Activated naive CD4-positive, alpha-beta T cell treated with Interleukin-2 at 50 U/mL for 16 hours (primary cell): ENCODE measurements around the gene SLC15A4.
"Not testable (repeated sequence)": the region's sequence is repeated elsewhere in the genome, so short reads cannot be mapped to it uniquely, and the experiment has no call there.

Experiments
- DNase-seq: peaks from one replicate; pipeline ENCODE4 v3.0.0-alpha.2; 2020

The SLC15A4 gene

DNA sequence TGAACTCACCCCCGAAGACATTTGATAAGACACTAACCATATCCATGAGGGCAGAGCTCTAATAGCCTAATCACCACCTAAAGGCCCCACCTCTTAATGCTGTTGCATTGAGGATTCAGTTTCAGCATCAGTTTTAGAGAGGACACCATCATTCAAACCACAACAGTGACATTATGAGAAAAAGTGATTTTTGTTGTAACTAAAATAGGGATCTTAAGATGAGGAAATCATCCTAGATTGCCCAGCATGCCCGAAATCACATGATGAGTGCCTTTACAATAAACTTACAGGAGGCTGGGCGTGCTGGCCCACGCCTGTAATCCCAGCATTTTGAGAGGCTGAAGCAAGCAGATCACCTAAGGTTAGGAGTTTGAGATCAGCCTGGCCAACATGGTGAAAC, 19.8 kb upstream of the SLC15A4 start:
- DNase-seq = no peak

DNA sequence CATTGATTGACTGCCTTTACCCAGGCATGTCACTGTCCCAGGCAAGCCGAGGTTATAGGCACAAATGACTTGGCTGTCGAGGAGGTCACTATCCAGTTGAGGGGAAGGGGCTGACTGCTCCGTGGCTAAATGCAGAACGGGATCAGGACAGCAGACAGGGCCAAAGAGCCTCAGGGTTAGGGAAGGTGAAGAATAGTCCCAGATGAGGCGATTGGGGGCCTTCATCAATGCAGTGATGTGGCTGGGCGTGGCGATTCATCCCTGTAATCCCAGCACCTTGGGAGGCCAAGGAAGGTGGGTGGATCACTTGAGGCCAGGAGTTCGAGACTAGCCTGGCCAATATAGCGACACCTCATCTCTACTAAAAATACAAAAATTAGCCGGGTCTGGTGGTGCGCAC, 18.8 kb upstream of the SLC15A4 start:
- DNase-seq = no peak

DNA sequence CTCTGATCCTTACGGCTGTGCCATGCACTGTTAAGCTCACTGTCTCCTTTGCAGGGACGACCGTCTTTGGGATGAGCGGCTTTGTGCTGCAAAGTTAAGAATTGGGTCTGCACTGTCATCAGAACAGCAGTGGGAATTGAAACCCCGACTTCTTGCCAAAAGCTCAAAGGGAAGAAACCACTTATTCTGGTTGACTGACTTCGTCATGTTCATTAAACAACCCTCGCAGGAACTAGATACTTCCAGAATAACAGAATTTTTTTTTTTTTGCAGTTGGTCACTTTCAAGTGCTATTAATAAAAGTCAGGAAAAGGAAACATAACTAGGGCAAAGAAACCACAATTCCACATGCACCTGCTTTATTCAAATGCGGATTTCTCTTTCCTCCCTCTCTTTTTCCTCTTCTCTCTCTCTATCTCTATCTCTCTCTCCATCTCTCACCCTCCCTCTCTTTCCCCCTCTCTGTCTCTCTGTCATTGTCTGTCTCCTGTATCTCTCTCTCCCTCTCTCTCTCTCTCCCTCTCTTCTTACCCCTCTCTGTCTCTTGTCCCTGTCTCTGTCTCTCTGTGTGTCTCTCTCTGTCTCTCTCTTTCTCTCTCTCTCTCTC, 17.2 kb upstream of the SLC15A4 start:
- no peak for DNase-seq

DNA sequence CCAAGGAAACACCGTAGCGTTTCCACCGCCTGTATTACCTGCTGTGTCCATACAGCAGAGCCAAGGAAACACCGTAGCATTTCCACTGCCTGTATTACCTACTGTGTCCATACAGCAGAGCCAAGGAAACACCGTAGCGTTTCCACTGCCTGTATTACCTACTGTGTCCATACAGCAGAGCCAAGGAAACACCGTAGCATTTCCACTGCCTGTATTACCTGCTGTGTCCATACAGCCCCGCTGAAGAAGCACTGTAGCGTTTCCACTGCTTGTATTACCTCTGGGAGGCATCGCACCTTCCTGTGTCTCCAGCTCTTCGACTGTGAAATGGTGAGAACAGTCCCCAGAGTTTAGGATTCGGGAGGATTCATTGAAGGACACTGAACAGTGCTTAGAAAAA, 16.1 kb upstream of the SLC15A4 start:
- DNase-seq = not testable (repeated sequence)

DNA sequence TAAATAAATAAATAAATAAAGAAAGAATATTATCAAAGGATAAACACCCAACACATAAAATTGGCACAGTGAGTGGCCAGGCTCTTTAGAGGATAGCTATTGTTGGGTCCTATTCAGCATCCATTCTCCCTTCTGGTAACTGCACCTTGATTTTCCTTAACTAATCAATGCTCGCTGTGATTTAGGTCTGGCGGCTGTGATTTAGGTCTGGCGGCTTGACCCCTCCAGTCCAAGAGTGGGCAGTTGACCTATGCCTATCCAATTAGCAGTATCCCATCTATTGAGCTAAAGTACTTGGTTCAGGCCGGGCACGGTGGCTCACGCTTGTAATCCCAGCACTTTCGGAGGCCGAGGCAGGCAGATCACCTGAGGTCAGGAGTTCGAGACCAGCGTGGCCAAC, 9.7 kb upstream of the SLC15A4 start:
- no peak for DNase-seq

DNA sequence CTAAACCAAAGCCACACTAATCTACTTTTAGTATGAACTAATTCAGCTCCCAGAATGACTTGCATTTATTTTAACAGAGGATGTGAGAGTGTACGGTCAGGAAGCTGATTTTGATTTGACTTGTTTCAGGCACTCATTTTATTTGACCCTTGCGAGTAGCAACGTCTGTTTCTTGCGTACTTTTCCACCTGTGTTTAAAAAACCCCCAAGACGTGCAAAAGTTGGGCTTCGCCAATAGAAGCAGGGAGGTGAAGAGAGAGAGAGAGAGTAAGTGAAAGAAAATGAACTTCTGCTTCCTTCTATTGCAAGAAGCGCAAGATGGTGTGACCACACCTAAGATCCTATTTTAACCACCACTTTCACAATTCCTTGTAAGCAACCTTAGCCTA, 6.7 kb upstream of the SLC15A4 start:
- DNase-seq = no peak

DNA sequence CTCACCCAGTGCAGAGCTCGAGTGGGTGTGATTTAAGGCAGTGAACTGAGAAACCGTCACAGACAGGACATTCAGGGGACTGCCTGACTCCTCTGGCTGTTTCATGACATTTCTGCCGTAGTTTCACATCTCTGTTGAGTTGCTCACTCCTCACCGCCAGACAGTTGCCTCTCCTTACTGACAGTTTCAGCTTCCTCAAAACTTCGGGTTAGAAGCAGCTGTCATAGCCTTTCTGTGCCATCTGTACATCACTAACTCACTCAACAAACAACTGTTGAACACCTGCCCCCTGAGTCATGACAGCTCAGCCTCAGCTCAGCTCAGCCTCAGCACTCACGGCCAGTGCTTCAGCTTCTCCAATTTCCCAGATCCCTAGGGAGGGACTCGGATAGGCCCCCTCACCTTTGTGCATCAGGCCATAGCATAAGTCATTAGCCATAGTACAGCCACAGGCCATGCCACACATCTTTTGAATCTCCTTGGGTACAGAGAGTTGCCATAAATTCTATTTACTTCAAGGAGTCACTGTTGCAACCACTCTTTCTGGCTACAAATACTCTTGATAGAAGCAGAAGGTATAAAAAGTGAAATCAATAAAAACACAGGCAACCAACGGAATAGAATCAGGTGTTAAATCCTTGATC, 6.2 kb upstream of the SLC15A4 start:
- DNase-seq = no peak

DNA sequence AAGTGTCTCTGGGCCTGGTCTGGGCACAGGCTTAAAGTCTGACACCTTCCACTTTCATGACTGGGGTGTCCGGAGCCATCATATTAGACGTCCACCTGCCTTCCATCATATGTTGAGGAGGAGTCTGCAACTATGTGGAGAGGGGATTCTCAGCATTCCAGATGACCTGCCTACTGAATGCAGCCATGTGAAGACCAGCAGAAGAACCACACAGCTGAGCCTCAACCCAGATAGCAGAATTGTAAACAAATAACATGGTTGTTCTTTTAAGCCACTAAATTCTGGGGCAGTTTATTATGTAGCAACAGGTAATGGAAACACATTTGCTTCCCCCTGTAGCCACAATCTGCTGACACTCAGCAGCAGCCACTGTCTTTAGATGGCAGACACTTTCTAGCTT, 4.0 kb upstream of the SLC15A4 start:
- no peak for DNase-seq

DNA sequence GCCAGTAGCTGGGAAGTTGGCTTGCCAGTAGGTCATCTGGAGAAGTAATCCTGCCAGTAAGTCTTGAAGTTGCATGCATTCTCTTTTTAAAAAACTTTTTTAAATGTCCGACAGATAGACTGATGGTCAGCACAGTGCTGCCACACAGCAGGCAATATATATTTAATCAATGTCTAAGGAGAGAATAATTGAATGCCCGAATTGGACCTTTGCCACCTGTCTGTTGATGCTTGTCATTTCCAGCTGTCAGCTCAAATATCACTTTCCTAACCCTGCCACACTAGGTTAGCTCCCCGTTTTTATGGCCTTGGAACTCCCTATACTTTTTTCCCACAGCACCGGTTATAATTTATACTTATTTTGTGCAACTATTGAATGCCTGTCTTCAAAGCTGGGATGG, 2.1 kb upstream of the SLC15A4 start:
- no peak for DNase-seq

DNA sequence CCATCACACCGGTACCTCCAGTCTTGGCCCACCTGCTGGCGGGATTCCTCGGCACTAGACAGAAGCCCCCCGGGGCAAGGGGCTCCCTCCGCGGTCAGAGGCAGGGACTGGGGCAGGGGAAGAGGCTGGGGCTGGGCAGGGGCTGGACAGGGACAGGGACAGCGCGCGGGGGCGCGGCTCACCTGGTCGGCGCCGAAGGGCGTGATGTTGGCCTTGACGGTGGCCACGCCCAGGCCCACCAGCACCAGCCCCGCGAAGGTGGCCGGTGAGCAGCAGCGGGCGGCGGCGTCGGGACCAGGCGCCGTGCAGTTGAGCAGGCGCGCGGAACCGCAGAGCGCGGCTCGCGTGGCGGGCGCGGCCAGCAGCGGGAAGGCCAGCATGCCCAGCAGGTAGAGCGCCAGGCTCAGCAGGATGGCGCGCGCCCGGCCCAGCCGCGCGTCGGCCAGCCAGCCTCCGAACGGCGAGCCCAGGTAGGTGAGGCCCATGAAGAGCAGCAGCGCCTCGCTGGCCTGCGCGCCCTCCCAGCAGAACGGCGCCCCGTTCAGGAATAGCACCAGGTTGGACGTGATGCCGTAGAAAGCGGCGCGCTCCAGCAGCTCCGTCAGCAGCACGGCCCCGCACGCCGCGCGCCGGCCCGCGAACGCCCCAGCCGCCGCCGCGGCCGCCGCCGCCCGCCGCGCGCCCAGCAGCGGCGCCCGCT, 392 bp downstream of the SLC15A4 start:
- no peak for DNase-seq

DNA sequence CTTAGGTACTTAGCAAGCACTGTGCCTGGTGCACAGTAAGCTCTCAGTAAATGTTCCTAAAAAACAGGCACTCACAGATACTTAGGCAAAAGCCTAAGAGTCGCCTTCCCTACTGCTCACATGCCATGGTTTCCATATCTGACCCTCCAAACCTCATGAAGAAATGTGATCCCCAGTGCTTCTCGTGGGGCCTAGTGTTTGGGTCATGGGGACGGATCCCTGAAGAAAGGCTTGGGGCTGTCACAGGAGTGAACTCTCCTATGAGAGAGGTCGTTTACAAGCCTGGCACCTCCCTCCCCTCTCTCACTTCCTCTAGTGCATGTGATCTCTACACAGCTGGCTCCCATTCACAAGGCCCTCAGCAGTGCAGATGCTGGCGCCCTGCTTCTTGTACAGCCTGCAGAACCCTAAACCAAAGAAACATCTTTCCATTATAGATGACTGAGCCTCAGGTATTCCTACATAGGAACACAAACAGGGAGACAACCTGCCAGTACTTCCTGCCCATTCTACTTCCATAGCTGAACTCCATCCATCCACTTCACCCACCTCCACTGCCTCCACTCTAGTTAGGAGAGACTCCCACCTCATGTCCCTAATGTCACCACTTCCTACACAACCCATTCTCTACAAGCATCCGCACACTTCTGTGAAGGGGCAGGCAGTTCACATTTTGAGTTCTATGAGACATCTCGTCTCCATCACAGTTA, 2.9 kb downstream of the SLC15A4 start:
- DNase-seq = no peak

DNA sequence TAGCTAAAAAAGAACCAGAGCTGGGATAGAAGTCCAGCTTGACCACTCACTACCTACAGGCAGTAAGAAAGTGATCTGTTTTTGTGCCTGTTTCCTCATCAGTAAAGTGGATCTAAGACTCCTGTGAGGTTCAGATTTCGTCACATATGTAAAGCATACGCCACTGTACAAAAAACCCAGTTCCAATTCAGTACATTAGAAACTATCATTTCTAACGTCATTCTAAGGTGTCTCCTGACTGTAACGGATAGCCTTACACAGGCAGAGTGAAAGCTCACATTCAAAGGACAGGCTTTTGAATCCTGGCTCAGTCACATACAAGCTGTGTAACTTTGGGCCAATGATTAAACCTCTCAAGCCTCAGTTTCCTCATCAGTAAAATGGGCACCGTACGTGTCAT, 3.5 kb downstream of the SLC15A4 start:
- DNase-seq = no peak

DNA sequence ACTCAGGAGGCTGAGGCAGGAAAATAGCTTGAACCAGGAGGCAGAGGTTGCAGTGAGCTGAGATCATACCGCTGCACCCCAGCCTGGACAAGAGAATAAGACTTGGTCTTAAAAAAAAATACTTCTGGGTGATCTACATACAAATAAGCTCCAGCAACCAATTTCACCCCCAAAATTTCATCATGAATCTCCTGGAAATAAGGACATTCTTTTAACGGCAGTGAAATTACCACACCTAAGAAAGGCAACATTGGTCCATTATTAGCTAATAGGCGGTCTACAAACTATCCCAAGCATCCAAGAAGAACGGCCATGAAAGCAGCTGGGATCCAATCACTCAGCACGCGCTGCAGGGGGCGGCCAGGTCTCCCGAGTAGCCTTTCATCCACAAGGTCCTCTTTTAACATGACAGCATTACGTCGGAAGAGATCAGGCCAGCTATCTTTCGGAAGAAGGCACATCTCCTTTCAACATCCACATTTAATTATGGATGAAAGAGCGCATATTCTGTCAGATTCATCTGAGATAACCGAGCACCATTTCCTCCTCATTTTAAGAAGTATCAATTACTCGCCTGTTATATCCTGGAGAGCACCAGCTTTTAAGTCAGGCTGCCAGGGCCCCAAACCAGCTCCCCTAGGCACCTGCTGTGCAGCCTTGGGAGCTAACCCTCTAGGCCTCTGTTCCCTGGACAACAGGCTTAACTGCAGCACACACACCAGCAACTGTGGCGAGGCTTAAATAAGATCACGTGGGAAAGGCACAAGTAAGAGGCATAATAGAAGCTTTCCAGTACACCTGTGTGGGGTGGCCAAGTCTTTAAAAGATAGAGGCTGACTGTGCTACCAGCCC, 4.2 kb downstream of the SLC15A4 start:
- DNase-seq = no peak

DNA sequence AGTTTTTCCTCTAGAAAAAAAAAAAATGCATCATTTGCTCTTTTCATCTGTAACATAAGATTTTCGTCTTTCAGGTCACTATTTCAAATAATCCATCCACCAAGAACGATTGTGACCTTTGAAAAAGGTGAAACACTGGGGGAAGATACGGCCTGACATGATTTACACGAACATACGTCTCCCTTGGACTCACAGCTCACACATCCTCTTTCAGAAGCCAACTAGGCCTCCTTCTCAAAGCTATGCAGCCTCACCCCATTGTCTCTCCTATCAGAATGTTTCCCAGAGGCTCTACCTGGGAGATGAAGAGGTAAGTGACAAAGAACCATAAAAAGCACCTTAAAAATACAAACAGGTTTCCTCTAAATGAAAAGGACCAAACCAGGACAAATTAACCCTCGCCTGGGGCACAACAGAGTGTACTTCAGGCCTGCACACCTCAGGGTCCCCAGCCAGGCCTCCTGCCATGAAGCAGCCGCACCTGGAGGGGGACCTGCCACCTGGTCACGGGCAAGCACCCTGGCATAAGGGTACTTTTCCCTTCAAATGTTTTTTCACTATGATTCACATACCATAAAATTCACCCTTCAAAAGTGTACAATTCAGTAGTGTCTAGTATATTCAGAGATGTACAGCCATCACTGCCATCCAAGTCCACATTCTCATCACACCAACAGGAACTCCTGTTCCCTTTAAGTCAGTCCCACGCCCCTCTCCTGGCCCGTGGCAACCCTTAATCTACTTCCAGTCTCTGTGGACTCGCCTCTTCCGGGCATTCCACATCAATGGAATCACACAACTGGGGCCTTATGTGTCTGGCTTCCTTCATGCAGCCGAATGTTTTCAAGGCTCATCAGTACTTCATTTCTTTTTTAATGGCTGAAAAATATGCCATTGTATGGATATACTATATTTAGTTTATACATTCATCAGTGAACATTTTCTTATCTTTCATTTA, 5.4 kb downstream of the SLC15A4 start:
- DNase-seq = no peak

DNA sequence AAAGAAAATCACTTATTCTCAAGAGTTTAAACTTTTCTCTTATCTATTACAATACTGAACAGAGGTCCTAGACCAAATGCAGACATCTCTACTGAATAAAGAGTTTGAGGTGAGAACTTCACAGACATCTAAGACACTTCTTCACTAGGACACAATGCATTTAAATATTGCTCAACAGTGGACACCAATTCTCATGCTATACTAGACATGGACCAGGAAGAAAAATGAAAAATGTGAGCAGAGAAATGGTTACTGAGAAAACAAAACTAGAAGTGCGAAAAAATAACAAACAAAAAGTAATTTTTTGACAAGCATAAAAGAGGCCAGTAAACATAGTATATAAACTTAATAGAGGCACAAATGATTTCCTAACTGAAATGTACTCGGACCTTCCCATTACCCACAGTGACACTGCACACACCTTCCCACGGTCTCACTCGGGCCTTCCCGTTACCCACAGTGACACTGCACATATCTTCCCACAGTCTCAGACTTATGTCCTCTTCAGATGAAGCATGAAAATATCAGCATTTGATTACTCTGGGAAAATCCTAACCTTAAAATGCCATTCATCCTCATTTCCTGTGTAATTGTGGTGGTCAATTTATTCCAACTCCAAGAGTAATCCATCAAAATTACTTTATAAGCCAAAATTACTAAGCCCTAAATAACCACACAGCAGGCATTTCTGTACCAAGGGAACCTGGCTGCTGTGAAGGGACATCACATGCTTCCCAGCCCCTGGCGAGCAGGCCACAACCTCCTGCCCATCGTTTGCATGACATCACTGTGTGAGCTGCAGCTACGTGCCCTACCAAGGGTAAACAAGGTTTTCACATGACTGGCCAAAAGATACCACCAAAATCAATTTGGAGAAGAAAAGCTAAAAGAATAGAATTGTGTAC, 6.4 kb downstream of the SLC15A4 start:
- DNase-seq = no peak

DNA sequence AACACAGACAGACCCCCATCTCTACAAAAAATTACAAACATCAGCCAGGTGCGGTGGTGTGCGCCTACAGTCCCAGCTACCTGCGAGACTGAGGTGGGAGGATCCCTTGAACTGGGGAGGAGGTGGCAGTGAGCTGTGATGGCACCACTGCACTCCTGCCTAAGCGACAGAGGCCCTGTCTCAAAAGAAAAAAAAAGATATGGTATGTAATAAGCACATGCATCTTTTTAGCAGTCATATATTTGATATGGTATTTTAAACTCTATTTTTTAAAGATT, 7.2 kb downstream of the SLC15A4 start:
- no peak for DNase-seq

DNA sequence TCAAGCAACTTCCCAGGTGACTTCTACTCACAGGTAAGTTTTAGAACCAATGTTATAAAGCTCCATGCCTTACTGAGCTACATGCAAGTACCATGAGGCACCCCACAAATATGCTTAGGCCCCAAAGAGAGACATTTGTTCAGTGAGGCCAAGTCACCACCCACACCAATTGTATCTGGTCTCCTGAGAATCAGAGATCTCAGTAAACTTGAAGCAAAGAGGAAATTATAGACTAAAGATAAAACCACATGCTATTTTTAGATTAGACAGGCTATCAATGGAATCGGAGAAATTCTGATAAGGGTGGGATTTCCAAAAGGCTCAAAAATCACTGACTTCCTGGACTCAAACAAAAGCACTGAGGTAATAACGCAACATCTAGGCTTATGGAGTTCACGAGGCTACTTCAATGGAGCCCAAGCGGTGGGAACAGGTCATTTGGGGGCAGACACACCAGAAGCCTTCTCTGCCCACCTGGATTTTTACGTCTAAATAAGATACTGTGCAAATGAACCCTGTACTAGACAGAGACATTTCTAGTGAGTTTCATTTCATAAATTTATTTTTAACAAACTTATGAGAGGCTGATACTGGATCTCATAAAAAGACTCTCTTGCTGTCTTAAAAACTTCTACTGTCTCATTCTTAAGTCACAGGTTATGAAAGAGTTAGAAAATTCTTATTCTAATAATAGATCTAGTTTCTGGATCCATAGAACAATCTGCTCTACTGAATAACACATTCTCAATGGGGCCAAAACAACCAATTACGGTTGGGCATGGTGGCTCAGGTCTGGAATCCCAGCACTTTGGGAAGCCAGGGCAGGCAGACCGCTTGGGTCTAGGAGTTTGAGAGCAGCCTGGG, 7.7 kb downstream of the SLC15A4 start:
- DNase-seq = no peak

DNA sequence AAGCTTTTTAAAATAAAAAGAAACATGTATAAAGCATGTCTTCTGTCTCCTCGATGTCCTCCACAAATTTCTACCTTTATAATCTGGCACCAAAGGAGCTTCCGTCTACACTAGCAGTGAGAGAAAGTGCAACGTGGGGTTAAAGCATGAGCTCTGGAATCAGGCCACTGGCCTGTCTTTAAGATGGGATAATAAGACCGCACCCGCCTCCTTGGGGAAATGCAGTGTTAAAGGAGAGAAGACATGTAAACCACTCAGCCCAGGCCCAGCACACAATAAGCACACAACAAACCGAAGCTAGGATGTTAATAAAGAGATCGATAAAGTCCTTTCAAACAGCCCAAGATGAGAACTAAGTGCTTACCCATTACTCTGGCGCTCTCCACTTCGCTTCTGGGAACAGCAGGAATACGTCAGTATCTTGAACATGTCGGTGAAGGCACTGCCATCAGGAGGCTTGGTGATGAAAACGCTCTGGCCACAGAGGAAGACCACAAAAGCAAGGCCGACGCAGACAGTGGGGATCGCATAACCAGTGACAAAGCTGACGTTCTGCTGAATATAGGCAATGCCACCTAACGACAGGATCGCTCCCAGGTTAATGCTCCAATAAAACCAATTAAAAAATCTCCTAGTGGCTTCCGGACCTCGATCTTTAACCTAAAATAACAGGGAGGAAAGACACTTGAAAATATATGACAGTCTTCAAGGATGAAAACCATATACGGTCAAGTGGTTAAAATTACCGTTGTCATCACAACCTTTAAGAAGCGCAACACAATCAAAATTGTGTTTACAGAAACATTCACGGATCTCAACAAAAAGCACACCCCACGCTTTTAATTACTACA, 9.1 kb downstream of the SLC15A4 start:
- DNase-seq = no peak

DNA sequence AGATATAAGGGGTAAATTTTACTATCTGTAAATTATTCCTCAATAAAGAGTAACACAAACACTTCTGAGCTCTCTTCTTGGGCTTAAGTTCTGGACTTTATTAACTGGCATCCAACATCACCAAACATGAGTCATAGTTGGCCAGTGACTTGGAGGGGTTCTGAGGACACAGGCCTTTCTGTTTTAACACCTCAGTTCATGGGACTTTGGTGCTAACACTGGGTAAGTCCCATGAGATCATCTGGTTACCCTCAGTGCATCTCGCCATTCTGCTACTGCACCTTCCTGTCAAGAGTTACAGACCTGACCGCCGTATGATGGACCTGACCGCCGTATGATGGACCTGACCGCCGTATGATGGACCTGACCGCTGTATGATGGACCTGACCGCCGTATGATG, 9.9 kb downstream of the SLC15A4 start:
- DNase-seq = no peak
